ENCODE data around the gene SYNDIG1. TPM values are rescaled to one million over a fixed set of nuclear protein-coding genes. Genes with fewer than 3 reads are reported as not detected.
A peak's percentile ranks its signal among the peaks of the same experiment; 100 is the strongest.

Gene SYNDIG1
- total and polyA plus RNA-seq, 4 donors = 23.9 to 46.4 (median 33.1) TPM

- no peaks in the 10 kb centered on the region for H3K36me3 ChIP-seq (ENCODE audit: control insufficient read depth, insufficient read depth, low read length)
- no peaks in the 10 kb centered on the region for H3K27me3 ChIP-seq (ENCODE audit: control insufficient read depth, insufficient read depth, low read length)
- no peak overlapping the region for H3K4me3 ChIP-seq (ENCODE audit: low read depth, low read length)
- no peaks in the 10 kb centered on the region for H3K9me3 ChIP-seq (ENCODE audit: control insufficient read depth, insufficient read depth, low read length)
- no peak overlapping the region for H3K27ac ChIP-seq (ENCODE audit: low read depth, low read length)
- WGBS (ENCODE audit: insufficient coverage) = 100% methylated on average over 1 of the region's 1 CpG
- DNase-seq (ENCODE audit: low read depth in 4 of 6, low spot score in 6 of 6) = no peak
- H3K4me1 ChIP-seq (ENCODE audit: control insufficient read depth, insufficient read depth, low read length) = peaks cover 4% of the 10 kb centered on the region
Measured at GRCh38 chr20:24529369-24529719, 59.9 kb downstream of the SYNDIG1 start.

GRCh38 chr20:24530131-24530680, 60.8 kb downstream of the SYNDIG1 start:
- Histone ChIP-seq H3K4me3 (ENCODE audit: low read depth, low read length) (no peak overlapping the region), H3K9me3 (ENCODE audit: control insufficient read depth, insufficient read depth, low read length) (no peaks in the 10 kb centered on the region), H3K27ac (ENCODE audit: low read depth, low read length) (no peak overlapping the region), H3K27me3 (ENCODE audit: control insufficient read depth, insufficient read depth, low read length) (no peaks in the 10 kb centered on the region), H3K36me3 (ENCODE audit: control insufficient read depth, insufficient read depth, low read length) (no peaks in the 10 kb centered on the region), H3K4me1 (ENCODE audit: control insufficient read depth, insufficient read depth, low read length) (peaks cover 5% of the 10 kb centered on the region)
- no CpG with 5 or more reads among the region's 2 CpGs for WGBS (ENCODE audit: insufficient coverage)
- peak in 2 of 6 donors; percentile 12 to 91 for DNase-seq (ENCODE audit: low read depth in 4 of 6, low spot score in 6 of 6)

- no peaks in the 10 kb centered on the region for H3K9me3 ChIP-seq (ENCODE audit: control insufficient read depth, insufficient read depth, low read length)
- no peak for DNase-seq (ENCODE audit: low read depth in 4 of 6, low spot score in 6 of 6)
- no peak overlapping the region for H3K27ac ChIP-seq (ENCODE audit: low read depth, low read length)
- WGBS (ENCODE audit: insufficient coverage) = 90% methylated on average over 2 of the region's 4 CpGs
- H3K4me3 ChIP-seq (ENCODE audit: low read depth, low read length) = no peak overlapping the region
- no peaks in the 10 kb centered on the region for H3K27me3 ChIP-seq (ENCODE audit: control insufficient read depth, insufficient read depth, low read length)
- H3K36me3 ChIP-seq (ENCODE audit: control insufficient read depth, insufficient read depth, low read length) = no peaks in the 10 kb centered on the region
- H3K4me1 ChIP-seq (ENCODE audit: control insufficient read depth, insufficient read depth, low read length) = peaks cover 5% of the 10 kb centered on the region
Measured at GRCh38 chr20:24531202-24531601, 61.8 kb downstream of the SYNDIG1 start.

DNA sequence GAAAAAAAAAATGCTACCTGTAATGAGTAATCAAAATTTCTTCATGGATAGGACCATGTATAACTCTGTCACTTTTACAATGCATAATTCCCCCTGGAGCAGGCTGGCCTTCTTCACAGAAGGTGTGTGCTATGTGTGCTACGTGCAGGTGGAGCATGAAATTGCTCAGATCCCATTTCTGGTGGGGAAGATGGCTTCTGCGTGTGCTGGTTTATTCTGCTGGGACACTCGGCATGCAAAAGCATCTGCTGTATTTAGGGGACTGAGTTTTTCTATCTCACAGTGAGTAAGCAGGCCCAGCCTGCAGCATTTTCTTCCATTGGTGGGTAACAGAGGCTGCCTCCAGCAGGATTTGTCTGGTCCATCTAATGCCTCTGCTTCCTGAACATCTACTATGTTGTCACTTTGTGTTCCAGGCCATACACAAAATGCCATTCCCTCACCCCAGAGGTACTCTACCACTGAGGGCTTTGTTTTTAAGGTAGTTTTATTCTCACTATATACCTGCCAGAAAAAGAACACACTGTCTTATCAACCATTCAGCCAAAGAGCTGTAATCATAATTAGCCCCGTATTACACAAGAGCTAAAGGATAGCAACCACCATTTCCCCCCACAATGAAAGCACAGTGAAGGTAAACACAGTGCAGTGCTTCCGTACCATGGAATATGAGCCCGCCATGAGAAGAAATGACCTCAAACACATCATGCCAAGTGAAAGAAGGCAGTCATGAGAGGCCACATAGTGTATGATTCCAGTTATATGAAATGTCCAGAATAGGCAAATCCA, 62.4 kb downstream of the SYNDIG1 start:
- H3K9me3 ChIP-seq (ENCODE audit: control insufficient read depth, insufficient read depth, low read length) = no peaks in the 10 kb centered on the region
- no peak overlapping the region for H3K27ac ChIP-seq (ENCODE audit: low read depth, low read length)
- H3K4me1 ChIP-seq (ENCODE audit: control insufficient read depth, insufficient read depth, low read length) = peaks cover 5% of the 10 kb centered on the region
- WGBS (ENCODE audit: insufficient coverage) = 82% methylated on average over 6 of the region's 6 CpGs
- H3K36me3 ChIP-seq (ENCODE audit: control insufficient read depth, insufficient read depth, low read length) = no peaks in the 10 kb centered on the region
- H3K27me3 ChIP-seq (ENCODE audit: control insufficient read depth, insufficient read depth, low read length) = no peaks in the 10 kb centered on the region
- peak in 1 of 6 donors; percentile 78 for DNase-seq (ENCODE audit: low read depth in 4 of 6, low spot score in 6 of 6)
- H3K4me3 ChIP-seq (ENCODE audit: low read depth, low read length) = no peak overlapping the region

- no peak for DNase-seq (ENCODE audit: low read depth in 4 of 6, low spot score in 6 of 6)
- H3K27ac ChIP-seq (ENCODE audit: low read depth, low read length) = no peak overlapping the region
- H3K27me3 ChIP-seq (ENCODE audit: control insufficient read depth, insufficient read depth, low read length) = no peaks in the 10 kb centered on the region
- peaks cover 5% of the 10 kb centered on the region for H3K4me1 ChIP-seq (ENCODE audit: control insufficient read depth, insufficient read depth, low read length)
- H3K9me3 ChIP-seq (ENCODE audit: control insufficient read depth, insufficient read depth, low read length) = no peaks in the 10 kb centered on the region
- no peaks in the 10 kb centered on the region for H3K36me3 ChIP-seq (ENCODE audit: control insufficient read depth, insufficient read depth, low read length)
- 92% methylated on average over 7 of the region's 8 CpGs for WGBS (ENCODE audit: insufficient coverage)
- no peak overlapping the region for H3K4me3 ChIP-seq (ENCODE audit: low read depth, low read length)
Measured at GRCh38 chr20:24533449-24533848, 64.0 kb downstream of the SYNDIG1 start.

DNA sequence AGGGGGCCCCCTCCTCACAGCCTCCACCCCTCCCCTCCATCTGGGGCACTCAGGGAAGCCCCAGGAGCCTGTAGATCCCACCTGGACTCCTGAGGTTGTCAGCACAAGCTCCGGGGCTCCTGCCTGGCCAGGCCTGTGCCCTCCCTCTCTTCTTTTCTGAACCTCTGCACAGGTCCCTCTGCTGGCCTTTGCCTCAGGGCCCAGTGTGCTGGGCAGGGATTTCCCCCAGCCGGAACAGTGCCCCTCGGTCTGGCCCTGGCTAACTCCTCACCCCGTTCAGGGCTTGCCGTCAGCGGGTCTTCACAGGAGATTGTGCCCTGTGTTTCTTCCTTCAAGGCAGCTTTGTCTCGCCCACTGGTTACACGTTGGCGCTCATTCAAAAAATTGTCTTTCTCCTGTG, 64.9 kb downstream of the SYNDIG1 start:
- Histone ChIP-seq H3K9me3 (ENCODE audit: control insufficient read depth, insufficient read depth, low read length) (no peaks in the 10 kb centered on the region), H3K27me3 (ENCODE audit: control insufficient read depth, insufficient read depth, low read length) (no peaks in the 10 kb centered on the region), H3K4me3 (ENCODE audit: low read depth, low read length) (no peak overlapping the region), H3K4me1 (ENCODE audit: control insufficient read depth, insufficient read depth, low read length) (peaks cover 5% of the 10 kb centered on the region), H3K27ac (ENCODE audit: low read depth, low read length) (no peak overlapping the region), H3K36me3 (ENCODE audit: control insufficient read depth, insufficient read depth, low read length) (no peaks in the 10 kb centered on the region)
- no peak for DNase-seq (ENCODE audit: low read depth in 4 of 6, low spot score in 6 of 6)
- WGBS (ENCODE audit: insufficient coverage) = 77% methylated on average over 9 of the region's 9 CpGs

DNA sequence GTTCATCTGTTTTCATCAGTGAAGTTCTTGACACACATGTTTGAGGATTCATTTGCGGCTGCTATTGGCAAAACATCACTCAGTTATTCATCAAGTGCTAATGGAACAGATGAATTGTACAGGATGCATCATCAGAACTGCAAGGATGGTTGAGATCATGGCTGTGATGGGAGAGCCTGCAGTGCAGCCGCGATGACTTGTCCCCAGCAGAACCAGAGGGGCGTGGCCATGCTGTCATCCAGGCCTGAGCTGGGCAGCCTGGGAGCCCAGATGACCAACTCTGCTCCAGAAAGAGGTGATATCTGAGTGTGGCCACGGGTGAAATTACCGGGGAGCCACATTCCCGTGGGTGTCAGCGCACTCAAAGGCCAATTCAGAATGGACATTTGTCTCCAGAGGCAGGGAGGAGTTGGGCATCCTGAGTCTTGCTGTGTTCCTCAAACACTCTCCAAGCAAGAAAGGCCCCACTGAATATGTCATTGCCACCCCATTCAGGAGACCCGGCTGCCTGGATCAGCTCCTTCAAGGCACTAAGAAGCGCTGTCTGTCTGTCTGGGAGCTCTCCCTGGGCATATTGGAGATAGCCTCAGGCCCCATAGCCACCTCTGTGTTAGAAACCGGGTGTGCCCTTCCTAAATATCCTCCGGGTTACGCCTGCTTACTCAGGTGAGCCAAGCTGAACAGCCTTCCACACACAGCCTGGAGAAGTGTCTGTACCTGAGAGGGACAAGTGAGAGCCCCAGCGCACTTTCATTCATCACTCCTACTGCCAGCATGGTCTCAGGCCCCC, 66.7 kb downstream of the SYNDIG1 start:
- no peaks in the 10 kb centered on the region for H3K27me3 ChIP-seq (ENCODE audit: control insufficient read depth, insufficient read depth, low read length)
- H3K27ac ChIP-seq (ENCODE audit: low read depth, low read length) = no peak overlapping the region
- no peak for DNase-seq (ENCODE audit: low read depth in 4 of 6, low spot score in 6 of 6)
- no peaks in the 10 kb centered on the region for H3K9me3 ChIP-seq (ENCODE audit: control insufficient read depth, insufficient read depth, low read length)
- 97% methylated on average over 13 of the region's 14 CpGs for WGBS (ENCODE audit: insufficient coverage)
- H3K4me1 ChIP-seq (ENCODE audit: control insufficient read depth, insufficient read depth, low read length) = peaks cover 5% of the 10 kb centered on the region
- H3K4me3 ChIP-seq (ENCODE audit: low read depth, low read length) = no peak overlapping the region
- no peaks in the 10 kb centered on the region for H3K36me3 ChIP-seq (ENCODE audit: control insufficient read depth, insufficient read depth, low read length)

GRCh38 chr20:24537210-24537609, 67.8 kb downstream of the SYNDIG1 start:
- peaks cover 5% of the 10 kb centered on the region for H3K4me1 ChIP-seq (ENCODE audit: control insufficient read depth, insufficient read depth, low read length)
- H3K36me3 ChIP-seq (ENCODE audit: control insufficient read depth, insufficient read depth, low read length) = no peaks in the 10 kb centered on the region
- WGBS (ENCODE audit: insufficient coverage) = 100% methylated on average over 1 of the region's 1 CpG
- DNase-seq (ENCODE audit: low read depth in 4 of 6, low spot score in 6 of 6) = no peak
- H3K27me3 ChIP-seq (ENCODE audit: control insufficient read depth, insufficient read depth, low read length) = no peaks in the 10 kb centered on the region
- H3K4me3 ChIP-seq (ENCODE audit: low read depth, low read length) = no peak overlapping the region
- no peak overlapping the region for H3K27ac ChIP-seq (ENCODE audit: low read depth, low read length)
- no peaks in the 10 kb centered on the region for H3K9me3 ChIP-seq (ENCODE audit: control insufficient read depth, insufficient read depth, low read length)

DNA sequence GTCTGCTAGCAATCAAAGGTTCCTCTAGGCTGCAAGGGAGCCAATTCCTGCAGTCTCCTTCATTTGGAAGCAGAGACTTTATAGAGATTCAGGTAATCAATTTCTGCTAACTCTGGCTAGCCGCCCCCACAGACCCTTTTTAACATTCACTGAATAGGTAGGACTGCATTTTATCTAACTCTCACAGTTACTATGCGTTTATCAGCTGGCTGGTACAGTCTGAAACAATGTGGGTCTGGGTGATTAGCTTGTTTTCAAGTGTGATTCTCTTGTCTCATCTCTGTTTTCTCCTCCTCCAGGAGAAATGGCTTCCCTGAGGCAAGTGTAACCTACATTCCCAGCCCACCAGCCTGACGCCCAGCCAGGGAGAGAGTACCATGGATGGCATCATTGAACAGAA, 73.3 kb downstream of the SYNDIG1 start:
- H3K27me3 ChIP-seq (ENCODE audit: control insufficient read depth, insufficient read depth, low read length) = no peaks in the 10 kb centered on the region
- H3K9me3 ChIP-seq (ENCODE audit: control insufficient read depth, insufficient read depth, low read length) = no peaks in the 10 kb centered on the region
- H3K4me3 ChIP-seq (ENCODE audit: low read depth, low read length) = no peak overlapping the region
- no peak overlapping the region for H3K27ac ChIP-seq (ENCODE audit: low read depth, low read length)
- peaks cover 18% of the 10 kb centered on the region for H3K36me3 ChIP-seq (ENCODE audit: control insufficient read depth, insufficient read depth, low read length)
- DNase-seq (ENCODE audit: low read depth in 4 of 6, low spot score in 6 of 6) = peak in 1 of 6 donors; percentile 26
- no CpG with 5 or more reads among the region's 3 CpGs for WGBS (ENCODE audit: insufficient coverage)
- peaks cover 6% of the 10 kb centered on the region for H3K4me1 ChIP-seq (ENCODE audit: control insufficient read depth, insufficient read depth, low read length)

Data from spinal cord (tissue), 10 donors.